HepG2 (cell line): ENCODE results near the gene TNFAIP8L1. TPM values are rescaled to one million over a fixed set of nuclear protein-coding genes. Genes with fewer than 3 reads are reported as not detected.

Experiments
- CTCF ChIP-seq: sonication (generic); formaldehyde crosslinking; IDR thresholded peaks from 2 replicates; pipeline ENCODE4 v1.5.0; 2020; ENCODE audit warnings: mild to moderate bottlenecking, missing genetic modification reagents, moderate library complexity
- DMTF1 ChIP-seq: sonication (generic); formaldehyde crosslinking; IDR thresholded peaks from 2 replicates; pipeline ENCODE4 v1.4.0; 2020; ENCODE audit warnings: mild to moderate bottlenecking, missing genetic modification reagents
- GFI1 ChIP-seq: sonication (generic); formaldehyde crosslinking; IDR thresholded peaks from 2 replicates; pipeline ENCODE4 v1.5.0; 2020; ENCODE audit warnings: missing genetic modification reagents, mild to moderate bottlenecking, borderline replicate concordance
- HNF1B ChIP-seq: sonication (generic); formaldehyde crosslinking; IDR thresholded peaks from 2 replicates; pipeline ENCODE4 v1.5.1; 2020; ENCODE audit warnings: mild to moderate bottlenecking, moderate library complexity, missing genetic modification reagents
- KDM3A ChIP-seq: IDR thresholded peaks from 2 replicates; pipeline ENCODE4 v1.6.1; 2018; ENCODE audit warnings: low read depth, missing compliant biosample characterization
- NCOA5 ChIP-seq: sonication (generic); formaldehyde crosslinking; IDR thresholded peaks from 2 replicates; pipeline ENCODE4 v1.4.0; 2020; ENCODE audit warnings: missing genetic modification reagents
- SRSF9 ChIP-seq: fragments of 200-400 bp; formaldehyde crosslinking; IDR thresholded peaks from 2 replicates; pipeline ENCODE4 v1.6.1; 2018; ENCODE audit warnings: borderline replicate concordance, mild to moderate bottlenecking, low read depth, low read length; ENCODE audit not compliant: insufficient read depth, poor library complexity, severe bottlenecking
- TERF1 ChIP-seq: sonication (generic); formaldehyde crosslinking; IDR thresholded peaks from 2 replicates; pipeline ENCODE4 v1.8.0; 2022; ENCODE audit warnings: mild to moderate bottlenecking, missing genetic modification reagents, moderate library complexity
- ZKSCAN1 ChIP-seq: fragments of 150-350 bp; IDR thresholded peaks from 2 replicates; pipeline ENCODE4 v1.6.1; 2014; ENCODE audit warnings: low read length
- ZNF362 ChIP-seq: sonication (generic); formaldehyde crosslinking; IDR thresholded peaks from 2 replicates; pipeline ENCODE4 v1.4.0; 2020; ENCODE audit warnings: missing genetic modification reagents, mild to moderate bottlenecking, borderline replicate concordance
- ZNF780A ChIP-seq: sonication (generic); formaldehyde crosslinking; IDR thresholded peaks from 2 replicates; pipeline ENCODE4 v1.8.0; 2022; ENCODE audit warnings: mild to moderate bottlenecking, missing genetic modification reagents, moderate library complexity
- ZSCAN25 ChIP-seq: sonication (generic); formaldehyde crosslinking; IDR thresholded peaks from 2 replicates; pipeline ENCODE4 v1.8.0; 2022; ENCODE audit warnings: mild to moderate bottlenecking, missing genetic modification reagents
- polyA plus RNA-seq, 8 experiments: library from polyadenylated mRNA; depleted of rRNA in 3 of 8; stranded (reverse) in 7 of 8; unstranded in 1 of 8; fragments of >200 nt; fragmentation: Illumina TruSeq in 4 of 8; extraction: Trizol in 4 of 8; gene quantifications; 2 replicates each; pipeline versions ENCODE4 v1.2.1 to v1.2.3, GENCODE V29; 2011 to 2016; ENCODE audit warnings: low read depth in 4 of 8, missing spikeins in 1 of 8, mixed read lengths in 1 of 8; ENCODE audit not compliant: insufficient read depth in 1 of 8
- total RNA-seq, 5 experiments: library from RNA; depleted of rRNA; stranded (reverse); fragments of >200 nt; fragmentation: Illumina TruSeq; extraction: Trizol; gene quantifications; 2 replicates each; pipeline ENCODE4 v1.2.3, GENCODE V29; 2016; ENCODE audit warnings: low read depth in 1 of 5

The TNFAIP8L1 gene
- total and polyA plus RNA-seq, 2 of the 13 experiments (the other 11 are each of a cell fraction or from before 2014, with no cell fraction given) = 13.4 to 21.4 TPM

- 0 out of 2 replicates have a peak, but pooled peaks have one; percentile 30 for TF ChIP-seq HNF1B (CRISPR knock-in tag)
- TF ChIP-seq TERF1 = no peak
- no peak for TF ChIP-seq ZNF780A (CRISPR knock-in tag)
- peak; percentile 84 for TF ChIP-seq ZKSCAN1
- TF ChIP-seq GFI1 (CRISPR knock-in tag) = no peak
- no peak for TF ChIP-seq NCOA5 (CRISPR knock-in tag)
- TF ChIP-seq CTCF (CRISPR knock-in tag) = peak; percentile 27
- no peak for TF ChIP-seq SRSF9
- TF ChIP-seq ZNF362 (CRISPR knock-in tag) = peak; percentile 65; the same call in 1 of the 2 replicates
- no peak for TF ChIP-seq DMTF1 (CRISPR knock-in tag)
- peak; percentile 98 for TF ChIP-seq ZSCAN25 (CRISPR knock-in tag)
- no peak for TF ChIP-seq KDM3A
- TF ChIP-seq, all 625 proteins: peak for 14
Observed at GRCh38 chr19:4609878-4610511, 29.3 kb upstream of the TNFAIP8L1 start (continued).
